Activated T-helper 17 cell treated with anti-CD3 and anti-CD28 coated beads, Interleukin-2, amount 50 U/mL, for 72 hours (primary cell): Measurements from ENCODE around the gene KSR2. TPM values are rescaled to one million over a fixed set of nuclear protein-coding genes. Genes with fewer than 3 reads are reported as not detected.

Experiments used
- ATAC-seq: fragments of 150-1000 bp; cut with Tn5 transposase; replicated peaks from 2 replicates; pipeline ENCODE4 v1.10.0; 2021; ENCODE audit warnings: mild to moderate bottlenecking, moderate library complexity
- H3K27ac Mint-ChIP-seq: one replicate; pipeline ENCODE4 v1.8.0; 2022; ENCODE audit warnings: mixed read lengths
- H3K27me3 Mint-ChIP-seq: one replicate; pipeline ENCODE4 v1.8.0; 2022; ENCODE audit warnings: mixed read lengths
- H3K36me3 Mint-ChIP-seq: one replicate; pipeline ENCODE4 v1.8.0; 2022; ENCODE audit warnings: low read depth, mild to moderate bottlenecking, mixed read lengths
- H3K4me1 Mint-ChIP-seq: one replicate; pipeline ENCODE4 v1.8.0; 2022; ENCODE audit warnings: mixed read lengths
- H3K4me3 Mint-ChIP-seq: one replicate; pipeline ENCODE4 v1.8.0; 2022; ENCODE audit warnings: mild to moderate bottlenecking, mixed read lengths
- H3K9me3 Mint-ChIP-seq: one replicate; pipeline ENCODE4 v1.8.0; 2022; ENCODE audit warnings: mixed read lengths
- total RNA-seq, 2 donors: library from RNA; stranded (reverse); gene quantifications; one replicate each; pipeline ENCODE4 v1.2.3, GENCODE V29; 2022

KSR2 gene
- total RNA-seq, 2 donors from 2014 or later = 0.06 to 0.93 TPM

DNA sequence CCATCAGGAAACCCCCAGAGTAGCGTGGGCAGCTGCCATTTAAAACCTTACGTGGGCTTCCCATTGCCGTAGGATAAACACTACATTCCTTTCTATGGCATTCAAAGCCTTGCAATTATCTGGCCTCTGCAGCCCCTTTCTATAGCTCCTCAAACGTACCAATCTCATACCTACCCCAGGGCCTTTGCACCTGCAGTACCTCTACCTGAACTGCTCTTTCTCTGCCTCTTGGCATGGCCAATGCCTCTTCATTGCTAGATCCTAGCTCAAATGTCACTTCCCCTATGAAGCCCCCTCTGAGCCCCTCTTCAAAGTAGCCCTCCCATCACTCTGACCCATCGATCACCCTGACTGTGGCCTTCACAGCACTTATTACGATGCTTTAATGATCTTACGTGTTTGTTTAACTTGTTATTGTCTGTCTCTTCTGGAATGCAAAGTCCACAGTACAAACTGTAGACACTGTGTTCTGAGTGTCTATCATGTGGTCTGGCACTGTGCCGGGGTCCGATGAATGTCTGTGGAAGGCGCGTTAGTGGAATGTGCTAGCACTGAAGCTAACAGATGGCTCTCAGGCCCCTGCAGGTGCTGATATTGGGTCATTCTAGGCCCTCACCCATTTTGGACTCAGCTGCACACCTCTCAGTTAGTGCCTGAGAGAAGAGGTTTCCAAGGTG is 450.1 kb downstream of the KSR2 start:
- Mint-ChIP-seq H3K4me1 (no peaks in the 10 kb centered on the region), H3K9me3 (peaks cover 7% of the 10 kb centered on the region), H3K36me3 (no peaks in the 10 kb centered on the region), H3K27ac (no peak overlapping the region), H3K27me3 (peaks cover 4% of the 10 kb centered on the region), H3K4me3 (no peak overlapping the region)
- no peak for ATAC-seq

DNA sequence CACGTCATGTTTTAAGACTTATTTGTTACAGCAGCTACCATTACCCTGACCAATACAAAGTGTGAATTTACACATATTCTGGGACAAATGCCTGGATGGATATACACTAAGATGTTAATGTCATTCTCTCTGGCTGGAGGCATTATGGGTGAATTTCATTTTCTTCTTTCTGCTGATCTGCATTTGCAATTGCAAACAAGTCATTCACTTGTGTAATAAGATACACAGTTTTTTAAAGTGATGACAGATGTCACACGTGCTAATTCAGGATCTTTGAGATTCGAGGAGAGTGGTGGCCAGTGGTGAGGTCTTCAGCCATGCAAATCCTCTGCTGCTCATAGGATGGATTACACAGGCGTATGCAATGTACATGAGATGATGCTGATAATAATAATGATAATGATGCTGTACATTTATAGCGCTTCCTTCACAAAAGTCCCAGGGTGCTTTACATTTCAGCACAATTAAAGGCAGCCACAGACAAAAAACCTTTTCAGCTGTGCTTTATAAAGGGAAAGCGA is 451.5 kb downstream of the KSR2 start:
- Mint-ChIP-seq H3K27me3 (peaks cover 4% of the 10 kb centered on the region), H3K9me3 (peaks cover 4% of the 10 kb centered on the region), H3K36me3 (no peaks in the 10 kb centered on the region), H3K4me1 (no peaks in the 10 kb centered on the region), H3K4me3 (no peak overlapping the region), H3K27ac (no peak overlapping the region)
- ATAC-seq = no peak

DNA sequence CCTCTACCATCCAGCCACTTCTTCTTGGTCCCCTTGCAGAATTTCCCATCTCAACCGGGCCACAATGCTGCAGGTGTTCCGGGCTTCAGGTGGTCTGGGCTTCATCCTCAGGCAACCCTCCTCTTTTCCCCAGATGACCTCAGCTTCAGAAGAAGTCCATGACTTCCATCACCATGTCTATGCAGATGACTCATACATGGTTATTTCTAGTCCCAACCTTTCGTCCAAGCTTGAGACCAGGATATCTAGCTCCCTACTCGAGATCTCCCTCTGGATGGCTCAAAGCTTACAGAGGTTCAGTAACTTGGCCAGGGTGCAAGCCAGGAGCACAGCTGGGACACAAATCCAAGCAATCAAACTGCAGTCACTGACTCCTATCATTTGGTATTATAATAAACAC is 452.8 kb downstream of the KSR2 start:
- Mint-ChIP-seq H3K4me1 (no peaks in the 10 kb centered on the region), H3K27me3 (peaks cover 4% of the 10 kb centered on the region), H3K36me3 (no peaks in the 10 kb centered on the region), H3K9me3 (peaks cover 4% of the 10 kb centered on the region), H3K4me3 (no peak overlapping the region), H3K27ac (no peak overlapping the region)
- no peak for ATAC-seq

DNA sequence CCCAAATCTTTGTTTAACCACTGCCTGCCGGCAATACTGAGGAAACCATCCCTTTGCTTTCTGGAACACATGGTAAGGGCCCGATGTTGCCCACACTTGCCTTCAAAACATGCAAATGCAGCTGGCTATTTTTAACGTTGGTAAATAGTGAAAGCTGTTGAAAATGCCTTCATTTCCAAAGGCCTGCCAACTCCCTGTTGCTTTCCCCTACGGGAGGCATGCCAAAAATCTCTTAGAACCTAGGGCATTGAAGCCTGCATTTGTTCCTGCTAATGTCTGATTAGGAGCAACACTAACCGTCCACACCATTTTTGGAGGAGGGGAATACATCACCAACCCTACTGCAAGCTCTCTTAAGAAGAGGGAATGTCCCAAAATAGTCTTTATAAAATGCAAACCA is 454.8 kb downstream of the KSR2 start:
- no peak overlapping the region for H3K4me3 Mint-ChIP-seq
- H3K9me3 Mint-ChIP-seq = peaks cover 4% of the 10 kb centered on the region
- no peaks in the 10 kb centered on the region for H3K36me3 Mint-ChIP-seq
- no peak overlapping the region for H3K27ac Mint-ChIP-seq
- ATAC-seq = no peak
- no peaks in the 10 kb centered on the region for H3K4me1 Mint-ChIP-seq
- H3K27me3 Mint-ChIP-seq = peaks cover 4% of the 10 kb centered on the region

DNA sequence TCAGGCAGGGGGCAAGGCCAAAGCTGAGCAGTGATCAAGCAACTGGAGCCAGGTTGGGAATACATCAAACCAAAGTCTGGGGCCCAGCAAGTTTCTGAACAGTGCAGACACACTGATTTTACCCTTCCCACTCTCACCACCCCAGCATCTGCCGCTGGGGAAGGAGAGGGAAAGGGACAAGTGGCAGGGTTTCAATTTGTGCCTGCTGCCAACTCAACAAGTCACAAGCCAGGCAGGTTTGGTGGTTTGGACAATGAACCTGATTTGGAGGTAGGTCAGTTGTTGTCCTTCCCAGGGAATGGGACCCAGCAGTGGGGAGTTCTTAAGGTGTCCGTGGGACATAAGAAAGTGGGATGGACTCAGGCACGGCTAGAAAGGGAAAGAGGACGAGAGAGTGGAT is 455.4 kb downstream of the KSR2 start:
- H3K4me3 Mint-ChIP-seq = no peak overlapping the region
- H3K4me1 Mint-ChIP-seq = no peaks in the 10 kb centered on the region
- peaks cover 11% of the 10 kb centered on the region for H3K27me3 Mint-ChIP-seq
- no peak for ATAC-seq
- H3K36me3 Mint-ChIP-seq = no peaks in the 10 kb centered on the region
- no peaks in the 10 kb centered on the region for H3K9me3 Mint-ChIP-seq
- no peak overlapping the region for H3K27ac Mint-ChIP-seq

DNA sequence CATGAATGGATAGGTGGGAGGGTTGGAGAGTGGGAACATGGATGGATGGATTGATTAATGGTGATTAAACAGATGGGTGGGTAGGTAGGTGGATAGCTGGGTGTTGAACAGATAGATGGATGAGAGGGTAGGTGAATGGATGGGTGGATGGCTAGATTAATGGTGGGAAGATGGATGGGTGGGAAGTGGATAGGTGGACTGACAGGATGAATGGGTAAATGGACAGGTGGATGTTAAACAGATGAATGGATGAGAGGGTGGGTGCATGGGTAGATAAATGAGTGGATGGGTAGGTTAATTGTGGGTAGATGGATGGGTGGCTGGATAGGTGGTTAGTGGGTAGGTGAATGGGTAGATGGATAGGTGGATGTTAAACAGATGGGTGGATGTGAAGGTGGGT is 460.3 kb downstream of the KSR2 start:
- H3K27ac Mint-ChIP-seq = no peak overlapping the region
- peaks cover 10% of the 10 kb centered on the region for H3K27me3 Mint-ChIP-seq
- H3K9me3 Mint-ChIP-seq = peaks cover 5% of the 10 kb centered on the region
- no peak overlapping the region for H3K4me3 Mint-ChIP-seq
- H3K36me3 Mint-ChIP-seq = no peaks in the 10 kb centered on the region
- no peaks in the 10 kb centered on the region for H3K4me1 Mint-ChIP-seq
- ATAC-seq = no peak

DNA sequence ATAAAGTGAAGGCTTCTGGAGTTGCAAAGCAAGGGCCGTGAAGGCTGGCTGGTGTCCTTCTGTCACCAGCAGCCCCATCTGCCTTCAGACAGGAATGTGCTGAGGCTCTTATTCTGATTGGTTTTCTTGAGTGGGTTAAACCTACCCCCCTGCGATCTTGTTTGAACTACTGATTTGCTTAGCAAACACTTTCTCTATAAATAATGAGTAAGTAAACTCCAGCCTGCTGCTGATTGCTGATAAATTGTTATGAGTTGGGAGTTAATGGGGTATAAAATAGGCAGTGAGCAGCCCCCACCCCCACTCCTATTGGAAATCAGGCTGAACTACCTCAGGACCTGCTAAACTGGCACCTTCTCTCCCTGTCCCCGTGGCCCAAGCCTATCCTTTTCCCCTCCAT is 461.2 kb downstream of the KSR2 start:
- Mint-ChIP-seq H3K27me3 (peaks cover 10% of the 10 kb centered on the region), H3K4me3 (no peak overlapping the region), H3K4me1 (no peaks in the 10 kb centered on the region), H3K36me3 (no peaks in the 10 kb centered on the region), H3K9me3 (peaks cover 5% of the 10 kb centered on the region), H3K27ac (no peak overlapping the region)
- ATAC-seq = no peak

DNA sequence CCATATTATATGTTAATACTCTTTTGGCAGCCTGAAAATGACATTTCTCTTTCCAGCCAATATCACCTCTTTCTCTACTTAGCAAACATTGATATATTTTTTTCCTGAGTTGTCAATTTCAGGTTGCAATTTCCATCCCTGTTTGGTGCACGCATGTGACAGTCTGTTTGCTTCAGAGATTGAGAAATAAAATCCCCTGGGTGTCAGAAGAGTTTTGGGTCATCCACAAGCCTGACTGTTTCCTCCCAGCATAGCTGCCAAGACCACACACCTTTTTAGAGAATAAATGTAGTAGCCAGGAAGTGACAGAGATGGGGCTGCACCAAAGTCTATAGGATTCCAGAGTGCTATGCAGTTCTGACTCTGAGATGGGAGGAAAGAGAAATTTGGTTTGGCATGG is 462.5 kb downstream of the KSR2 start:
- no peak for ATAC-seq
- no peaks in the 10 kb centered on the region for H3K36me3 Mint-ChIP-seq
- peaks cover 5% of the 10 kb centered on the region for H3K9me3 Mint-ChIP-seq
- H3K4me1 Mint-ChIP-seq = no peaks in the 10 kb centered on the region
- peaks cover 10% of the 10 kb centered on the region for H3K27me3 Mint-ChIP-seq
- no peak overlapping the region for H3K27ac Mint-ChIP-seq
- no peak overlapping the region for H3K4me3 Mint-ChIP-seq

DNA sequence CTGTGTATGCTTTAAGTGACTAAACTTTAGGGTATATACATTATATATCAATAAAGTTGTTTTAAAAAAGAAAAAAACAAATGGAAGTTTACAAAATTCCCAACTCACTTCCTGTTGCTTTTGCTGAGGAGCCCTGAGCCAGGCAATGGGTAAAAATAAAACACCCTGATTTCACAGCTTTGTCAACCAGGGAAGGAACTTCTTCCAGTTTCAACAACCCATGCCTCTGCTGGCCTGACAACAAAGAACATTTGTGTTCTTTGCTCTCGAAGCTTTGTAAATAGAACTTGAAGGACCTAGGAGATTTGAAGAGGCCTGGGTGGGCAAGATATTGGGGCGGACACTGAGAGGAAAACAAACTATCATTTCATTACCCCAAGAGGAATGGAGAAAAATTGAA is 466.2 kb downstream of the KSR2 start:
- H3K4me1 Mint-ChIP-seq = no peaks in the 10 kb centered on the region
- H3K36me3 Mint-ChIP-seq = no peaks in the 10 kb centered on the region

DNA sequence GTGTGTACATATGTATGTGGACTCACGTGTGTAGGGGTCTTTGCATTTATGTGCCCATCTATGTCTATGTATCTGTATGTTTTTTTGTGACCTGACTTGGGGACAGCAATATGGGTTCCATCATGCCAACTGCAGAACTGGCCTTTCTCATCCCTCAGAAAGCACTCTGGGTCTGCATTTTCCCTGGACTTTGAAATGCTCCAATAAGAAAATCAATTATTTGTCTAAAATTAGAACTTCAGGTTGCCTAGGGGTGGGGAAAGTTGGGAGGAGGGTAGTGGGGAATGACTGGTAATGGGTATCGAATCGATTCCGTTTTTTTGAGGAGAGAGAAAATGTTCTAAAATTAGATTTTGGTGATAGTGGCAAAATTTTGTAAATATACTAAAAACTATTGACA is 466.6 kb downstream of the KSR2 start:
- Mint-ChIP-seq H3K27me3 (peaks cover 8% of the 10 kb centered on the region), H3K4me3 (no peak overlapping the region), H3K4me1 (no peaks in the 10 kb centered on the region)

More for the DNA sequence above, 466.2 kb downstream of the KSR2 start:
- no peak overlapping the region for H3K27ac Mint-ChIP-seq
- peaks cover 8% of the 10 kb centered on the region for H3K27me3 Mint-ChIP-seq
- peaks cover 9% of the 10 kb centered on the region for H3K9me3 Mint-ChIP-seq
- no peak overlapping the region for H3K4me3 Mint-ChIP-seq
- no peak for ATAC-seq

DNA sequence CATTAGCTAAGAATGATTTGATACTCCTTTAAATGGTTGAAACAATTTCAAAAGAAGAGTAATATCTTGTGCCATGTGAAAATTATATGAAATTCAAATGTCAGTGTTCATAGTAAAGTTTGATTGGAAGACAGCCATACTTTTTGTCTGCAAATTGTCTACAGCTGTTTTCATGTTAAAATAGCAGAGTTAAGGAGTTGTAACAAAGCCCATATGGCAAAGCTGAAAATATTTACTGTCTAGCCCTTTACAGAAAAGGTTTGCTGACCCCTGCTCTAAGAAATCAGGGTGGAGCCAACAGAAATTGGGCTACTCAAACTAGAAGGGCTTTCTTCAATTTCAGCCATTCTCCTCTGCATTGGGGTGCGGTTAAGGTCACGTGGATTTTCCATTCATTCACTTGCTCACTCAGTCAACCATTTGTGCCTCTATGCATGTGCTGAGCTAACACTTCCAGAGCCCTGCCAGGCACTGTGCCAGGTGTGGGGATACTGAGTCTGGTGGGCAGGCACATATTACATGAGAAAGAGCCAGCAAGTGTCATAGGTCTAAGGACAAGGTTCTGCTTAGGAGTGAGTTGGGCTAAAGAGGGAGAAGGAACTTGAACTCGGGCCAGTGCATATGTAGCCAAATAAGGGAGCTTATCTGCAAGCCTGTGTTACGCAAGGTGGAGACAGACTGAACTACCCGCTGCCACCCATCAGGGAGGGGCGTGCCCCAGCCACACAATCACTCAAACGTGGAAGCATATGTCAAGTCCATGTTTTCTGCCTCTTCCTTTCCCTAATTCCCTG is 467.5 kb downstream of the KSR2 start:
- H3K27me3 Mint-ChIP-seq = peaks cover 8% of the 10 kb centered on the region
- H3K4me3 Mint-ChIP-seq = no peak overlapping the region
- H3K9me3 Mint-ChIP-seq = peaks cover 9% of the 10 kb centered on the region
- no peak overlapping the region for H3K27ac Mint-ChIP-seq
- no peaks in the 10 kb centered on the region for H3K4me1 Mint-ChIP-seq
- no peaks in the 10 kb centered on the region for H3K36me3 Mint-ChIP-seq
- ATAC-seq = no peak

More for the DNA sequence above, 466.6 kb downstream of the KSR2 start:
- Mint-ChIP-seq H3K9me3 (peaks cover 9% of the 10 kb centered on the region), H3K27ac (no peak overlapping the region), H3K36me3 (no peaks in the 10 kb centered on the region)
- ATAC-seq = no peak

DNA sequence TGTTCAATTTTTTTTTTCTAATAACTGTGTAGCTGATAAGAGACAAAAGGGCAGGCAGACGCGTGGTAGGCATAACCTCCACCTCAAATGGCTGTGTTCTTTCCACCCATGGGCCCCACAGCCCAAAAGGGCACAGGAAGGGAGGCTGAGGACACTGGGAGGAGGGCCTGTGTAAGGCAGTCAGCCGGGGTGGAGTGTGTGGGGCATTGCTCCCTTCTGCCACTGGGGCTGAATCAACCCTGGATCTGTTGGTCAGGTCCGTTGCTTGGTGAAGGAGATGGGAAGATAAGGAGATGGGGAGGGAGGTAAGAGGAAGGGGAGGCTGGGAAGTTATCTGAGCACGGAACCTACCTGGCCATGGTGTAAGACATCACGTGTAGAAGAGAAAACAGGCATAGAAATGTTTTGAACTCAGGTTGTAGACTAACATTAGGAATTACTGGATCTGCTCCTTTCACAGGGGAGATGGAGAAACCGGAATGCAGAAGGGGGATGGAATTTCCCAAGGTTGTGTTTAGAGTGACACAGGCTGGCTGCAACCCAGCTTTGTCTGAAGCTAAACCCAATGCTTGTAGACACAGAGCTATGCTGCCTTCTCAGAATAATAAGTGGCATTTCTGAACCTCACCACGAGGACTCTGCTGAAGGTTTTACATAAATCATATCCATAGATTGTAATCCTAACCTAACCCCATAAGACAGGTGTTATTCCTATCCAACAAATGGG is 468.9 kb downstream of the KSR2 start:
- ATAC-seq = no peak
- Mint-ChIP-seq H3K9me3 (peaks cover 3% of the 10 kb centered on the region), H3K4me3 (no peak overlapping the region), H3K36me3 (no peaks in the 10 kb centered on the region), H3K27me3 (peaks cover 8% of the 10 kb centered on the region), H3K27ac (no peak overlapping the region), H3K4me1 (no peaks in the 10 kb centered on the region)

DNA sequence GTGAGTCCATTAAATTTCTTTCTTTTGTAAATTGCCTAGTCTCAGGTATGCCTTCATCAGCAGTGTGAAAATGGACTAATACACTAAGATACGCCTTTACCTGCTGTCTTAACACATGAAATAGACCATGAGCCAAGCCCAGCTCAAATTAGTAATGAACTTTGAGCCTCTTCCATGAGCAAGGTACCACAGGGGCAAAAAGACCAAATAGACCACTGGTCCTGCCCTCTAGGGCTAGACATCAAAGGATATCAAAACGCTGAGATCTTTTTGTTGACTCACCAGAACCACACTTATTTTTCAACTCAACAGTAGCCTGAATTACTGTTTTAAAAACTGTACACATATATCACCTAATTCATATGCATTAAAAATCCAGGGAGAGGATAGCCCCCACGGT is 469.9 kb downstream of the KSR2 start:
- H3K4me1 Mint-ChIP-seq = no peaks in the 10 kb centered on the region
- no peak overlapping the region for H3K4me3 Mint-ChIP-seq
- ATAC-seq = no peak
- no peaks in the 10 kb centered on the region for H3K36me3 Mint-ChIP-seq
- peaks cover 3% of the 10 kb centered on the region for H3K9me3 Mint-ChIP-seq
- H3K27me3 Mint-ChIP-seq = peaks cover 8% of the 10 kb centered on the region
- H3K27ac Mint-ChIP-seq = no peak overlapping the region

DNA sequence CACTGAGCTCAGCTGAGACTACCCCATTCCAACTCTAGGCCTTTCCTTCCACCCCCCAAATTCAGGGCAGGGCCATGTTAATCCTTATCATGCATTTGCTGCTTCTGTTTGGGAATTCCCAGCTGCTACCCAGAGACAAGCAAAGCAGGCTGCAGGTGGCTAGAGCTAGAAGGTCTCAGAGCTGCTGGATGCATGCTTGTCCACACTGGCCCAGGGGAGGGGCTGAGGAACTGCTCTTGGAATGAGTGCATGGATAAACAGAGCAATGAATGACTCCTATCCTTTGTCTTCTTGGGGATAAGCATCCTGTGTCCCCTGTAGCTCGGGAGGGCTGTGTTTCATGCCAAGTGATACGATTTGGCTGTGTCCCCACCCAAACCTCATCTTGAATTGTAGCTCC is 470.5 kb downstream of the KSR2 start:
- Mint-ChIP-seq H3K27me3 (peaks cover 8% of the 10 kb centered on the region), H3K9me3 (peaks cover 3% of the 10 kb centered on the region), H3K4me1 (no peaks in the 10 kb centered on the region), H3K27ac (no peak overlapping the region), H3K4me3 (no peak overlapping the region), H3K36me3 (no peaks in the 10 kb centered on the region)
- no peak for ATAC-seq
